Right lobe of liver (tissue), 4 donors: Measurements from ENCODE around the gene ENTREP1.

Experiments used
- CTCF ChIP-seq, 4 donors: fragments of 200-600 bp in 3 of 4; fragments of 450-650 bp in 1 of 4; IDR thresholded peaks; one replicate each; pipeline versions ENCODE4 v1.5.1 to v1.8.0; 2016 to 2022; ENCODE audit warnings: antibody characterized with exemption in 4 of 4, mild to moderate bottlenecking in 2 of 4
- POLR2A ChIP-seq: fragments of 450-650 bp; IDR thresholded peaks from one replicate; pipeline ENCODE4 v1.6.1; 2017; ENCODE audit warnings: antibody characterized with exemption, mild to moderate bottlenecking
- donor health status: DM: no; HTN: no; CAD: no.
- donor health status: DM: no; HTN: no; CAD: no.
- donor health status: DM: no; HTN: yes; CAD: no.

GRCh38 chr9:69308206-69308931 lies 16.6 kb upstream of the ENTREP1 start:
- TF ChIP-seq CTCF (IDR thresholded peaks at IDR 0.05) (no peak), POLR2A (no peak)
